Raji (cell line): ENCODE measurements around the gene ZNF587B.

ENCODE experiments used
- POLR2A ChIP-seq: IDR thresholded peaks from 2 replicates; pipeline ENCODE4 v1.6.1; 2011; ENCODE audit warnings: low read depth, low read length, control low read depth; ENCODE audit not compliant: insufficient read depth

The ZNF587B gene

DNA sequence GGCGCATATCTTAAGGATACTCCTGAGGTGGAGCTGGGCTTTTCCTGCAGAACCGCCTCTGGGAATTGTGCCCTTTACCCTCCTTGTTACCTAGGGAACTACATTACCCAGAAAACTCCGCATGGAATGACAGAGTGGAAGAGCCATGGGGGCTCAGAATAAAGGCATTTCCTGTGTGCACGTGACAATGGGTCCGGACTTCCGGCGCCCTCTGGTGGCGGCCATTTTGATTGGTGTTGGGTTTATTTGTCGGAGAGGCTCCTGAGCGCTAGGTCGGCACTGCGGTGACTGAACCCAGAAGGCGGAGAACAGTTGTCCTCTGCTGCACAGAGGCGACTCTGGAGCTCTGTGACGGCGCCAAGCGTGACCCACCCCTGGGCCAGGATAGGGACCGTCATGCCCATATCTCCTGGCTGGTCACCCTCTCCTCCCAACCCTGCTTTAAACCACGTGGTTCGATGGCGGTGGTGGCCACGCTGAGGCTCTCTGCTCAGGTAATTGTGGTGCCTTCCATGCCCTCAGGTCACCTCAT lies at the start of gene ZNF587B:
Gene ZNF587B, plus strand, starts transcription at position 229 of the 532 bp plus-strand sequence. Its CDS starts 230 bp downstream, at position 459.
- TF ChIP-seq POLR2A: no peak

- TF ChIP-seq POLR2A: no peak
Measured at GRCh38 chr19:57786286-57786685, 43.8 kb upstream of the ZNF587B start.

GRCh38 chr19:57786906-57787305 lies 43.2 kb upstream of the ZNF587B start:
- TF ChIP-seq POLR2A: no peak

DNA sequence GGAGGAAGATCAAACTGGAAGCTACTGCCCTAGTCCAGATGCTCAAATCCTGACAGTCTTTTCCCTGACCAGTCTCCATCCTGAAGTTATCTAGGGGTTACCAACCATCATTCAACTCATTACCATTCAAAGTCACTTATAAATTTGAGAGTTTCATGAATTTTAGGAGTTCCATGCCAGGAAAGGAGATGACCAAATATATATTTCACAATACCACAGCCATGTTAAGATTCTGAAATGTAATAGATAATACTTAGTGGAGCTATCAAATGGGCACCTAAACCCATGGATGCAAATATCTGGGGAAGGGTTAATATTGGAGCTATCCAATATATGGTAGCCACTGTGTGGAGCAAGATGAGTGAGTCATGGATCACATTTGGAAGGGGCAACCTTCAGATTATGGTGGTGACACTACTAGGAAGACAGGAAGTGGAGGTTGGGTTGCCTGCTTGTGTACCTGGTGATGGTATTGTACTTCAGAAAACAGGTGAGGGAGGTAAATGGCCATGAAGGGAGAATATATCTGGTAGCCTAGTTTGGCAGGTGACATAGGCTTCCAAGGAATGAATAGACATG lies 41.9 kb upstream of the ZNF587B start:
- TF ChIP-seq POLR2A: no peak

GRCh38 chr19:57789288-57789687 lies 40.8 kb upstream of the ZNF587B start:
- TF ChIP-seq POLR2A: no peak

- TF ChIP-seq POLR2A: no peak
Measured at GRCh38 chr19:57800696-57801095, 29.4 kb upstream of the ZNF587B start.

DNA sequence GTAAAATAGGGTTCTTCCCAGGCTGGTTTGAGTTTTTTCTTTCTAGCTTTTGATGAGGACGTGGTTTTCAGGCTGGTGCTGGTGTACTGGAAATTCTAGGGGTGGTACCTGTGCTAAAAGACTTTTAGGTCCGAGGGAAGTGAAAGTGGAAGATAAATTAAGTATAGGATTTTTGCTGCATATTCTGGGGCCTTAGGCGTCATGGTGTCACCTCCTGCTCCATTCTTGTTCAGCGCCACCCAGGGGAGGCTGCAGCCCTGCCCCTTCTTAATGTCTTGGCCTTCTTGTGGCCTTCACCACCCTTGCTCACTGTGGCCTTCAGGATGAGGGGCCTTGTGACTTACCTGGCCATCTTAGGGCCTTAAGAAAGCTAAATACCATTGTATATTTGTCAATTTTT lies 27.8 kb upstream of the ZNF587B start:
- TF ChIP-seq POLR2A: no peak

GRCh38 chr19:57803265-57803593 lies 26.9 kb upstream of the ZNF587B start:
- TF ChIP-seq POLR2A: no peak

GRCh38 chr19:57803594-57804325 lies 26.3 kb upstream of the ZNF587B start:
- TF ChIP-seq POLR2A: no peak

DNA sequence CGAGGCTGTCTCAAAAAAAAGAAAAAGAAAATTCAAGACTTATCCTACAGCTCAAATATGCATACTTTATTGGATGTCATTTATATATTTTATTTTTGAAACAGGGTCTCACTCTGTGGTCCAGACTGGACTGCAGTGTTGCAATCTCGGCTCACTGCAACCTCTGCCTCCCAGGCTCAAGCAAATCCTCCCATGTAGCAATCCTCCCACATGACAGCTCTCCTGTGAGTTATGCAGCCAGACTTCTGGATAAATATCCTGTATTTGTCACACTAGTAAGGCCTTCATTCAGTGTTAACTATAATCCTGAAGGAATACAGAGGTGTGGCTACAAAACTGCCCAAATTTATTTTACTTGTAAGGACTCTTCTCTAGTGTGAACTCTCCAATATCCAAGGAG lies 22.6 kb upstream of the ZNF587B start:
- TF ChIP-seq POLR2A: no peak

GRCh38 chr19:57812226-57812625 lies 17.9 kb upstream of the ZNF587B start:
- no peak for TF ChIP-seq POLR2A

GRCh38 chr19:57813919-57814504 lies 16.1 kb upstream of the ZNF587B start:
- TF ChIP-seq POLR2A: no peak

DNA sequence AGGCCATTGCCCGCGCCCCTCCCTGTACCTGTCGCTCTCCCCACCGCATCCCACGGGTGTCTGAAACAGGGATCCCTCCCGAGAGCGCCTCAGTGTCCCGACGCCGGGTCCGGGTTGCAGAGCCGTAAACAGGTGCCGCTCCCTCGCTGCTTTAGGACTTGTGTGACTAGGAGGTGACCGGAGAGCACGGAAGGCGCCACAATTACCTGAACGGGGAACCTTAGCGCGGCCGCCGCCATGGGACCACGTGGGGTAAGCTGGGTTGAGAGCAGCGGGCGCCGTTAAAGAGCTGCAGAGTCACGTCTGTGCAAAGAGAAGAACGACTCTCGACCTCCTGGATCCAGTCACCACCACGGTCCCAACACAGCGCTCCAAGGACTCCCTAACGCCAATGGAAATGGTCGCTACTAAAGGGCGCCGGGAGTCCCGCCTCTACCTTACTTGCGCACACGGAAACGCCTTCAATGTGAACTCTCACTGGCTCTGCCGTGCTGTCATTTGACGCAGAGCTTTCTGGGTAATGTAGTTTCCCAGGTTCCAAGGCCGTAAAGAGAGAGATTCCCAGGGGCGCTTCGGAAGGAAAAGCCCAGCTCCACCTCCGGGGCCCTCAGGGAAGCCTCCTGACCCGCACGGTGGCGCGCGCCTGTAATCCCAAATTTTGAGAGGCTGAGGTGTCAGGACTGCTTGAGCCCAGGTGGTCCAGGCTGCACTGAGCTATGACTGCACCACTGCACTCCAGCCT lies 15.4 kb upstream of the ZNF587B start, which contains the start of gene ZNF552:
Gene ZNF552, minus strand, starts transcription at position 409 of the 742 bp plus-strand sequence. Its CDS starts 170 bp downstream, at position 239.
- TF ChIP-seq POLR2A: peak; percentile 97

DNA sequence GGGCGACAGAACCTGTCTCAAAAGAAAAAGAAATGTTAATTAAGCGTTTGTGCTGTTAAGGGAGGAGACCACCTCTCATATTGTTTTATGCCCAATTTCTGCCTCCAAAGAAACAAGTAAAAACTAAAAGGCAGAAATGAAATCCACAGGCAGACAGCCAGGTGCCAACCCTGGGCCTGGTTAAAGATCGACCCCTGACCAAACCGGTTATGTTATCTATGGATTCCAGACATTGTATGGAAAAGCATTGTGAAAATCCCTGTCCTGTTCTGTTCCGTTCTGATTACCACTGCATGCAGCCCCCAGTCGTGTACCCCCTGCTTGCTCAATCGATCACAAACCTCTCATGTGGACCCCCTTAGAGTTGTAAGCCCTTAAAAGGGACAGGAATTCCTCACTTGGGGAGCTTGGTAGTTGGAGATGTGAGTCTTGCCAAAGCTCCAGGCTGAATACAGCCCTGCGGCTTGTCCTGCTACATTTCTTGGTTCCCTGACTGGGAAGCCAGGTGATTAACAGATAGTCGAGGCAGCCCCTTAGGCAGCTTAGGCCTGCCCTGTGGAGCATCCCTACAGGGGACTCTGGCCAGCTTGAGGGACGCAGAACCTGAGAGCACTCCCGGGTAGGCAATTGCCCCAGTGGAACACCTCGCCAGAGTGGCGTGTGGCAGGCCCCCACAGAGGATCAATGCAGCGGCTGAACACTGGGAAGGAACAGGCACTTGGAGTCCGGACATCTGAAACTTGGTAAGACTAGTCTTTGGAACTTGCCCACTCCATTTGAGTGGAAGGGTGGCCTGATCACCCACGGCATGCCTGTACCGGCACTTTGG lies 14.6 kb upstream of the ZNF587B start:
- TF ChIP-seq POLR2A: no peak
